Loucy (cell line): ENCODE data around the gene RTF1.

Experiments used
- H2AFZ ChIP-seq: fragments of 200-600 bp; sonication (generic); 2 replicates; pipeline ENCODE4 v1.6.0; 2016; ENCODE audit warnings: antibody characterized with exemption, mild to moderate bottlenecking, low read length, moderate library complexity
- H3F3A ChIP-seq: fragments of 200-600 bp; 2 replicates; pipeline ENCODE4 v1.6.0; 2016; ENCODE audit warnings: antibody characterized with exemption, low read depth, mild to moderate bottlenecking
- H3K27me3 ChIP-seq: fragments of 200-600 bp; sonication (generic); 2 replicates; pipeline ENCODE4 v1.6.1; 2014; ENCODE audit warnings: low read length, mild to moderate bottlenecking; ENCODE audit not compliant: insufficient read depth, poor library complexity, severe bottlenecking
- H3K36me3 ChIP-seq: fragments of 200-600 bp; sonication (generic); 2 replicates; pipeline ENCODE4 v1.6.1; 2016; ENCODE audit warnings: low read length; ENCODE audit not compliant: insufficient read depth
- H3K4me1 ChIP-seq: fragments of 200-600 bp; sonication (generic); 2 replicates; pipeline ENCODE4 v1.5.1; 2014; ENCODE audit warnings: low read length, mild to moderate bottlenecking; ENCODE audit not compliant: insufficient read depth, poor library complexity, severe bottlenecking
- H3K4me2 ChIP-seq: fragments of 200-600 bp; sonication (generic); 2 replicates; pipeline ENCODE4 v1.6.0; 2014; ENCODE audit warnings: antibody characterized with exemption, low read length, low read depth, mild to moderate bottlenecking; ENCODE audit not compliant: poor library complexity, severe bottlenecking
- H3K4me3 ChIP-seq: fragments of 200-600 bp; sonication (generic); 2 replicates; pipeline ENCODE4 v1.5.1; 2014; ENCODE audit warnings: low read length, mild to moderate bottlenecking, mixed read lengths; ENCODE audit not compliant: poor library complexity, severe bottlenecking
- H3K79me2 ChIP-seq: fragments of 200-600 bp; sonication (generic); 2 replicates; pipeline ENCODE4 v1.6.1; 2014; ENCODE audit warnings: low read length; ENCODE audit not compliant: insufficient read depth
- H3K9ac ChIP-seq: fragments of 200-600 bp; sonication (generic); 2 replicates; pipeline ENCODE4 v1.6.0; 2014; ENCODE audit warnings: mild to moderate bottlenecking, low read depth, low read length, moderate library complexity; ENCODE audit not compliant: poor library complexity, severe bottlenecking
- H3K9me2 ChIP-seq: fragments of 200-600 bp; sonication (generic); replicated peaks from 2 replicates; pipeline ENCODE4 v1.6.1; 2016; ENCODE audit warnings: low read depth, low read length, mixed read lengths
- H3K9me3 ChIP-seq: fragments of 200-600 bp; sonication (generic); 2 replicates; pipeline ENCODE4 v1.6.1; 2014; ENCODE audit warnings: mild to moderate bottlenecking, antibody characterized with exemption, low read length, low read depth; ENCODE audit not compliant: insufficient read depth
- H4K20me1 ChIP-seq: fragments of 200-600 bp; sonication (generic); 2 replicates; pipeline ENCODE4 v1.6.0; 2014; ENCODE audit warnings: antibody characterized with exemption, low read length, mild to moderate bottlenecking; ENCODE audit not compliant: insufficient read depth, poor library complexity, severe bottlenecking
- CTCF ChIP-seq: fragments of 200-600 bp; sonication (generic); conservative IDR thresholded peaks from 2 replicates; pipeline ENCODE4 v1.5.1; 2014; ENCODE audit warnings: mild to moderate bottlenecking, antibody characterized with exemption, low read length
- EZH2phosphoT487 ChIP-seq: fragments of 200-600 bp; IDR thresholded peaks from 2 replicates; pipeline ENCODE4 v1.6.1; 2018; ENCODE audit warnings: antibody characterized with exemption, mild to moderate bottlenecking, moderate library complexity, borderline replicate concordance

Gene RTF1

GRCh38 chr15:41493205-41493901, 76.5 kb downstream of the RTF1 start, which contains the start of gene ITPKA:
TSS of gene ITPKA (plus strand) at chr15:41493874. CDS start at chr15:41493928, 54 bp downstream.
- peak within 1 kb of the TSS; percentile 74 for H3K4me2 ChIP-seq
- no peaks in the 10 kb centered on the region for H3K79me2 ChIP-seq
- no peaks in the 10 kb centered on the region for H3K9me3 ChIP-seq
- peak within 1 kb of the TSS; percentile 98 for H2AFZ ChIP-seq
- no peaks in the 10 kb centered on the region for H3F3A ChIP-seq
- H3K9me2 ChIP-seq: no peaks in the 10 kb centered on the region
- peak within 1 kb of the TSS; percentile 87 for H3K4me3 ChIP-seq
- TF ChIP-seq EZH2phosphoT487: no peak
- TF ChIP-seq CTCF: no peak
- peak within 1 kb of the TSS; percentile 92 for H3K9ac ChIP-seq
- peaks cover 18% of the 10 kb centered on the region for H3K4me1 ChIP-seq
- H3K36me3 ChIP-seq: no peaks in the 10 kb centered on the region
- no peaks in the 10 kb centered on the region for H3K27me3 ChIP-seq
- no peaks in the 10 kb centered on the region for H4K20me1 ChIP-seq

- peak overlapping the region; percentile 67 for H2AFZ ChIP-seq
Measured at GRCh38 chr15:41493902-41494189, 77.0 kb downstream of the RTF1 start.

GRCh38 chr15:41494190-41494921, 77.5 kb downstream of the RTF1 start:
- Histone ChIP-seq H3K9me3 (no peaks in the 10 kb centered on the region), H3K4me3 (peak overlapping the region; percentile 87), H3K9me2 (no peaks in the 10 kb centered on the region), H3K27me3 (no peaks in the 10 kb centered on the region), H3F3A (no peaks in the 10 kb centered on the region), H3K4me2 (peak overlapping the region; percentile 70), H2AFZ (peak overlapping the region; percentile 67), H3K9ac (peak overlapping the region; percentile 28), H3K79me2 (no peaks in the 10 kb centered on the region), H3K4me1 (peaks cover 18% of the 10 kb centered on the region), H3K36me3 (no peaks in the 10 kb centered on the region), H4K20me1 (no peaks in the 10 kb centered on the region)
- TF ChIP-seq EZH2phosphoT487 (no peak), CTCF (no peak)

More at GRCh38 chr15:41493902-41494189, 77.0 kb downstream of the RTF1 start:
- Histone ChIP-seq H3K9me3 (no peaks in the 10 kb centered on the region), H3K79me2 (no peaks in the 10 kb centered on the region), H3K4me1 (peaks cover 18% of the 10 kb centered on the region), H3K4me2 (peak overlapping the region; percentile 70), H3F3A (no peaks in the 10 kb centered on the region), H3K9ac (no peak overlapping the region), H3K4me3 (peak overlapping the region; percentile 87), H3K27me3 (no peaks in the 10 kb centered on the region), H3K36me3 (no peaks in the 10 kb centered on the region), H3K9me2 (no peaks in the 10 kb centered on the region), H4K20me1 (no peaks in the 10 kb centered on the region)
- TF ChIP-seq EZH2phosphoT487 (no peak), CTCF (no peak)
